Dermis blood vessel endothelial cell (primary cell): ENCODE measurements around the gene PHF21A. TPM values are rescaled to one million over a fixed set of nuclear protein-coding genes. Genes with fewer than 3 reads are reported as not detected.
A peak's percentile ranks its signal among the peaks of the same experiment; 100 is the strongest.

Experiments
- DNase-seq: peaks from one replicate; pipeline ENCODE4 v3.0.0; 2010
- total RNA-seq: library from RNA; depleted of rRNA; stranded (reverse); fragments of >200 nt; gene quantifications from 2 replicates; pipeline ENCODE4 v1.2.3, GENCODE V29; 2014

PHF21A gene
- total RNA-seq, 1 donor from 2014 or later = 6.3 TPM

DNA sequence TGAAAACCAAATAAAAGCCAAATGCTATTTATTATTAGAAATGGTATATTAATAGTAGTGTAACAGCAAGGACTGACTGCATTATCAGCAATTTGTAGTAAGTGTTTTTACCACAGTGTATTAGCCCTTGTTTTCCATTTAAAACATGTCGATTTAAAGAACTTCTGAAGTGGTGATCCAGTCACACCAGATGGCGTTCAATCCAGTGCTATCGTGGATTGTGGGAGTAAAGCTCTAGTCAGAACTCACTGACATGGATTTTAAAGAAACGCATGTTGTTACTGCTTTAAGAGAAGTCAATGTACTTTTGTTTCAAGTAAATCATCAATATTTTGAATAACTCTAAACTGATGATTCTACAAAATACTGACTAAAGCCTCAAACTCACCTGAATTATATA is 147.7 kb downstream of the PHF21A start:
- no peak for DNase-seq

DNA sequence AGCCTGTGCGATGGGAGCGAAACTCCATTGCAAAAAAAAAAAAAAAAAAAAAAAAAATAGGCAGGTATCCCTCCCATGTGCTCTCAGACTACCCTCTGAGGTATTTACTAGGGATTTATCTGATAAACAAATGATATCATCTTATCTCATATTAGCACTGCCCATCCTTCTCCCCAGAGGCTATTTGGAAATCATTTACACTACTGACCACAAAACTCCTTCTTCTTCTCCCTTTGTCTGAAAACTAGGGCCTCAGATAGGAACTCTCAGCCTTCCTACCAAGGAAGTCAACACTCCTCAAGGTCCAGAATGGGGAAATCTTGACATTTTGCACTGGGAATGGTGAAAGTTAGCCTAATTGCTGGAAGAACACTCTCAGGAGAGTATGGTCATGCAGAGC is 152.4 kb downstream of the PHF21A start:
- no peak for DNase-seq

DNA sequence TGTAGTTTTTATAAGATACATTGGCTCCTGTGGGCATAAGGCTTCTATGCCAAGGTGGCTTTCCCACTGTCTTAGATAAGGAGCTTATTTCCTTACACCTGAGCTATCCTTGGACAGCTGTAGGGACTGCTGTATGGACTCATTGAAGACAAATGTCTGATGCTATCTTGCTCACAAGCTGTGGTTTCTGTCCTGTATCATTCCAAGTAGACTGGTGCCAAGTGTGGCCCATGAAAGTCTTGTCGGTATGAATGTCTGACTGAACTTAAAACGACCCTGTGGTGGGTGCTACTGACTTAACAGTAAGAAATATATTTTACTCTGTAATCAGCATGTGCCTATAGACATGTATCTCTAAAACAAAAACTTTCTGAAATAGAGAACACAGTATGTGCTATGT is 153.7 kb downstream of the PHF21A start:
- no peak for DNase-seq

DNA sequence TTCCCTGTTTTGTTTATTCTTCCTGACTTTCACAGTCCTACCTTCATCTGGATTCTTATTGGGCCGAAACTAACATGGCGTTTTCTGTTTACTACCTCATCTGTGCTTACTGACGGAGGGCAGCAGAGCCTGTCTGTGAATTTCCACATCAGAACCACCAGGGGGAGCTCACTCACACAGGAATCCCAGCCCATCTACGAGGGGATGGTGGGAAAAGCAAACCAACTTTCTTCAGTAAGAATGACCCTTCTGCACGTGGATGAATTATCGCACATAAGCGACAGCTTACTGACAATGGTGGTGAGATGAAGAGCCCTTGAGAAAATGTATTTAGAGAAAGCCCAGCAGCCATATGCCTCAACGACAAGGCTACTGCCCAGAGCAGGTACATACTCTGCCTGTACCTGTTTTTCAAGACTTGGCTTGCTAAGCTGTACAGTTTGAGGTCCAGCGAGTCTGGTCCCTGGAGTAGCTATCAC is 156.3 kb downstream of the PHF21A start:
- peak; percentile 89 for DNase-seq

DNA sequence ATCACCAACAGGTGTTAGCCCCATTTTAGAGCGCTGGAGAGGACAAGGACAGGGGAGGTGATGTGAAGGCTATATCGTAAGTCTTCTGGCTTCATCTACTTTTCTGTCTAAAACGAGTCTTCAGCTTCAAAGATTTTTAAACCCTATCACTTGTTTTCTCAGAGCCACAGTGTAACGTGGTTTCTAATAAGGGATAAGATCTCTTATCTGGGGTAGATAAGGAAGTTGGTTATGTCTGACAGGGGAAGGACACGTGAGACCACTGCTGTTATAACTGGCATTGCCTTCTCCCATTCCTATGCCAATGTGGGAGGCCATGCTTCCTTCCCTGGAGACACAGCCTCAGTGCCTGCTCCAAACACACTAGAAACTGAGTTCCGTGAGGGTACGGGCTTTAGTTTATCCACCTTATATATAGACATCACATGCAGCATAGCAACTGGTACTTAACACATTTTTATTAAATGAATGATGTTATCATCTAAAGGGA is 159.5 kb downstream of the PHF21A start:
- no peak for DNase-seq

GRCh38 chr11:45960387-45961095 is 160.7 kb downstream of the PHF21A start:
- no peak for DNase-seq

DNA sequence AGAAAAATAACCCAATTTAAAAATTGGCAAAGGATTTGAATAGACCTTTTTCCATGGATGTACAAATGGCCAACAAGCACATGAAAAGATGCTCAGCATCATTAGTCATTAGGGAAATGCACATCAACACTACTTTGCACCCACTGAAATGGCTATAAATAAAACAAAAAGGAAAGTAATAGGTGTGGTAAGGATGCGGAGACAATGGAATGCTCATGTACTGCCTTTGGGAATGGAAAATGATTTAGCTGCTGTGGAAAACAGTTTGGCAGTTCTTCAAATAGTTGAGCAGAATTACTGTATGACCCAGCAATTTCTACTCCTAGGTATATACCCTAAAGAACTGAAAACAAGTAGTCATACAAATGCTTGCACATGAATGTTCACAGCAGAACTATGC is 161.4 kb downstream of the PHF21A start:
- peak; percentile 30 for DNase-seq

DNA sequence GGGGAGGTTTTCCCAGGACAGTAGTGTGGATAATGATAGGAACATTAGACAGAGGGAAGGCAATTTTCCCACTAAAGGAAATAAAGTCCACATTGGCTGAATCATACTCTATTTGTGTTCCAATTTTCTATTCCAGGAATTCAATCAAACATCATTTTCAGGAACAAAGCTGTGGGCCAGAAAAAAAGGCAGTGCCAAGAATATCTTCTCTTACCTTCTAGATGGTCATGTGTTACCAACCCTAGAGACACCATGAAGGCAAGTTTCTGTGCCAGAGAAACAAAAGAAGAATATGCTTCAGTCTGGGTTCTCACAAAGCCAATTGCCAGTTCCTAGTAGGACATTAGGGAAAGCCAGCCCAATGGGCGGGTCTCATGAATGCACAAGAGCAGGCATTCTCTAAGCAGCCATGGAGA is 171.3 kb downstream of the PHF21A start:
- DNase-seq = peak; percentile 15

DNA sequence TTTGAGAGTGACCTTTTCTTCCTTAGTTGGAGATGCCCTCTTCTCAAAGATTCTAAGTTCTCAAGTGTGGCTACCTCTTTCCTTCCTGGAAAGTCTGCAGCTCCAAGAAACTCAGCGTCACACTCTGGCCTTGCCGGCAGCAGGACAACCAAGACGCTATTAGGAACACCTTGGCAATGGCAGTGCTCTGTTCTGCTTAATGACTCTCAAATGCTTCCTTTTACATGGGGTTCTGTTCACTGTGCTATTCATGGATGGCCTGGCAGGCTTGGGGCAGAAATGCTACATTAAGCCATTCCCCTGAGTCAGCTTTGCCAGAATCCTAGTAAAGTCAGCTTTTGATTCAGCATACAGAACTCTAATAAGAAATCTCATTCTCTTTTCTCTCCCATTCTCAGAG is 172.9 kb downstream of the PHF21A start:
- no peak for DNase-seq

DNA sequence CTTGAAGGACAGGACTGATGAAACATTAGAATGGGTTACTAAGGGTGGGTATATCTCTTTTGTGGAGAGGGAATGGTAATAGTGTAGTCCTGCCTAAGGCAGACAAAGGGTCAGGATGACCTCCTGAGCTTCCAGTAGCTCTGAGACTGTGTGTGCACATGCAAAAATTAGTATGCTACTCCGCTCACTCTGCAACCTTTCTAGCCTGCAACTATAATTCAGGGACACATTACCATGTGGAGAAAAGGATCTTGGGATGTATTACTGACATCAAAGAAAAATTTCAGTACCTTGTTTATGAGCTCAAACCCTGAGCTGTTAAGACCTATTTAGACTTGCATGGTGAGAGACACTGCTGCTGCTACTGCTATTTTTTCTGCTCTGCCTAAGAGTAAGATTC is 173.4 kb downstream of the PHF21A start:
- no peak for DNase-seq

DNA sequence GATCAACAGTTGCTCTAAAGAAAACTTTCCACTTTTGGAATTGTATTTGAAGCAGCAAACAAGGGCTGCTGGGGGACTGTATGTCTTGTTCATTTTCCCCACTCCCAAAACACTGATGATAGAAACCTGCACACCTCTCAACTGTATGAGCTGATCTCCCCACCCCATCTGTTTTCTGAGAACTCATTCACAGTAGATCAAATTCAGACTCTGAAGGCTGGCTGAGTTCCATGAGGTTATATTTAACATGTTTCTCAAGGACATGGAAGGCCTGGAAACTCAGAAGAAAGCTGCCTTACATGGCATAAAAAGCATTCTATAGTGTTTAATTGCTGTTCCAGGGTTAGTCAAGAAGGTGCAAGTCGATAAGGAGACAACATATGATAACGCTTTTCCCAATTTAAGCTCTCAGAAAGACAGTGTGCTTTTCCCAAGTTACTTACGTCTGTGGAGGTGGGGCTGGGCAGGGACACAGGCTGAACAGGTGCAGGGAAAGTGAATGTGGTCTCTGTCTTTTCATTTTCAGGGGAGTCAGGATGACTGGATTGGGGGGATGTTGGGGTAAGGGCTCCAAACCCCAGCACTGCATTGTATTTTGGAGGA is 175.8 kb downstream of the PHF21A start:
- DNase-seq = no peak

- DNase-seq = no peak
Measured at GRCh38 chr11:45942381-45942780, 178.9 kb downstream of the PHF21A start.

GRCh38 chr11:45941285-45941684 is 180.0 kb downstream of the PHF21A start:
- no peak for DNase-seq

DNA sequence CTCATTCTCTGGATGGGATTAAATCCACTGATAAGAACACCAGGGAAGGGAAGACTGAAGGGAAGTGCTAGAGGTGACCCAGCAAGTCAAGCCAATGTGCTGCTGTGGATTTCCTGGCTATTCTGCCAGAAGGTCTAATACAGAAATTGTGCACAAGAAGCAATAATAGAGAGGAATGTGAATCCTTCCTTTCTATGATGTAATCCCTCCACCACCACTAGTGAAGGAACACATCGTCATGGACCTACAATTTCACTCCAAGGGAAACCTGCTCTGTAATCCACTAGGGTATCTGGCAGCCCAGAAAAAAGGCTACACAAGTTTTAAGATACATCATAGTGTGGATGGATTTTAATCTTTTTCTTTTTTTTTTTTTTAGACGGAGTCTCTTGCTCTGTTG is 181.4 kb downstream of the PHF21A start:
- peak; percentile 12 for DNase-seq

- DNase-seq = no peak
Measured at GRCh38 chr11:45937916-45938315, 183.3 kb downstream of the PHF21A start.

GRCh38 chr11:45936511-45937054 is 184.7 kb downstream of the PHF21A start:
- no peak for DNase-seq

- no peak for DNase-seq
Measured at GRCh38 chr11:45935349-45936064, 185.7 kb downstream of the PHF21A start.

DNA sequence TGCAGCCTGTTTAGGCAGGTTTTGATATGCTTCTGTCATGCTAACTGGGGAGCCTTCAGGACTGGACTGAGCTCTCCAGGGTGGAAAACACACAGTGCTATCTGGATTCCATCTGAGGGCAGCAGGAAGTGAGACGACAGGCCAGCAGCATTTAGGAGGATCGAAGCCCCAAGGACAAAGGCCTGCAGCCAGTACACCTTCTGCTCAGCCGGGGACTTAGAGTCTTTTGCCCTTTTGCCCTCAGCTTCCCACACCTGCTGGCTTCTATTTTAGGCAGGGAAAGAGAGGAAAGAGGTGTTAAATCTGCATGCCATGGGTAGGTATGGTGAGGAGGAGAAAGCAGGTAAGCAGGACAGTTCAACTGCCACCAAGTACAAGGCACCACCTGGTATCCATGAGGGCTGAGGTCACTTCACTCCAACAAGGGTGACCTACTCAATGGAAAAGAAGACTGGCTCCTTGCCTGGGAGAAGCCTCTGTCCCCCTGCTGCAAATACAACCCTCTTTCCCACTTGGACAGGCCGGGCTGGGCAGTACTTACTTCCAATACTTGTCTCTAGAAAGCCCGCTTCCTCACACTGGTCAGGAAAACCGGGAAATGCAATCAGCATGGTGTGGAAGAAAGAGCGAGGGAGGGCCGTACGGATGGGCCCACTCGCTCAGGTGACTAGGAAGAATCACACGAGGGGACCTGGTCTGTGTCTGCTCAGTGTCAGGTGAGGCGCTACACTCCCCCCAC is 186.5 kb downstream of the PHF21A start:
- no peak for DNase-seq

DNA sequence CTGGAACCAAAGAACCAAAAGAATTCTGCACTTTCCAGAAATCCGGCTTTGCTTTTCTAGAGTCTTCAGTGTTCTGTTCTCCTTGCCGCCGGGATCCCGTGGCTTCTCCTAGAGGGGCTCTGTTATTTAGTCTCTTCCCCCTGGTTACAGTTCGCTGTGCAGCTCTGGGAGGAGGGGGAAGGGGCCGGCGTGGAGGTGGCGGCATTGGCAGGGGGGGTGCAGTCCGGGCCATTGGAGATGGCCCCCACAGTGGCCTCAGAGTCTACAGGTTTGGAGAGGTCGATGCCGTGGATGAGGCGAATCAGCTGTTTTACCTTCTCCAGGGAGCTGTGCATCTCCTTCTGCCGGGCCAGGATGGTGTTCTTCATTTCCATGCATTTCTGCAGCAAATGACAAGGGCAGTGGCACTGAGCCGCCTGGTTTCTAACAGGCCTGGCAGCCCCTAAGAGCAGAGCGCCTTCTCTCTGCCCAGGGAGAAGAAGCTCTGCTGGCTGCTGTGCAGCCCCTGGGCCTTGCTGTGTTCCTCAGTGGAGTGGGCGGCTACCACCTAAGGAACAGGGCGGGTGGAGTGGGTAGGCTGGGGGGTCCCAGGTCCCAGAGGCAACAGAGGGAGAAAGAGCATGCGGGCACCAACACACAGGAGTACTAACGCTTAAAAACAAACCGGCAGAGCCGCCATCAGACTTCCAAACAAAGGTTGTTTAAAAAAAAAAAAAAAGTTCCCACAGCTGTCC is 187.2 kb downstream of the PHF21A start:
- no peak for DNase-seq

GRCh38 chr11:45933131-45933831 is 188.0 kb downstream of the PHF21A start:
- no peak for DNase-seq

GRCh38 chr11:45932217-45932616 is 189.0 kb downstream of the PHF21A start:
- DNase-seq = no peak
